Glomerular visceral epithelial cell (primary cell): ENCODE data around the gene AP4S1.
"Not testable (repeated sequence)": the region's sequence is repeated elsewhere in the genome, so short reads cannot be mapped to it uniquely, and the experiment has no call there.

Experiments
- DNase-seq: peaks from one replicate; pipeline ENCODE4 v3.0.0-alpha.2; 2016; ENCODE audit errors: extremely low spot score

AP4S1 gene

DNA sequence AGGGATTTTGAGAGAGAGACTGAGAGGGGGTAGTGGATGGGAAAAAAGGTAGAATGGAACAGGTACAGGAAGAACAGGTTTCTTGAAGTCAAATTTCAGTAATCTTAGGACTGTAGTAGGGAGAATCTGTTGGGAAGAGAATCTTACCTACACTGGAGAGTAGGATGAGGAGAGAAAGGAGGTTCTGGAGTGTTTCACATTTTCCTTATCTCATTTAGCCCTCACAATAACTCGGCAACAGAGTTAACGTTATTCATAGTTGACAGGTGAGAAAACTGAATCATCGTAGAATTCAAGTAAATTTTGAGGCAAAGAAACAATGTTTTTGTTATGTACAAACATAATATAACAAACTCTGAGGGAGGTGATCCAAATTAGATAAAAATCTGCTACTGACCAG is 17.9 kb downstream of the AP4S1 start:
- no peak for DNase-seq

DNA sequence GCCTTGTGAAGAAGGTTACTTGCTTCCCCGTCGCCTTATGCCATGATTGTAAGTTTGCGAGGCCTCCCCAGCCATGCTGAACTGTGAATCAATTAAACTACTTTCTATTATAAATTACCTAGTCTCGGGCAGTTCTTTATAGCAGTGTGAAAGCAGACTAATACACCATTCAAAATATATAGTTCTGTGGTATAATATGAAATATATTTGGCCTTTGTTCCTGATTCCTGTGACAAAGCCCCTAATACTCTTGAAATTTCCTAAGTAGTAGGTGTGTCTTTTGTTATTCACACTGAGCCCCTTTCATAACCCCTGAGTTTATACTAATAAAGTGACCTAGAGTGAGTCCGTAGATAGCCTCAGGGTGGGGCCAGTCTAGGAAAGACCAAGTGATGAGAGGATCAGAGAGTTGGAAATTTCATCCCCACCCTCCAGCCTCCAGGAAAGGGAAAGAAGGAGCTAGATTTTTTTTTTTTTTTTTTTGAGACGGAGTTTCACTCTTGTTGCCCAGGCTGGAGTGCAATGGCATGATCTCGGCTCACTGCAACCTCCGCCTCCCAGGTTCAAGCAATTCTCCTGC is 20.1 kb downstream of the AP4S1 start:
- no peak for DNase-seq

DNA sequence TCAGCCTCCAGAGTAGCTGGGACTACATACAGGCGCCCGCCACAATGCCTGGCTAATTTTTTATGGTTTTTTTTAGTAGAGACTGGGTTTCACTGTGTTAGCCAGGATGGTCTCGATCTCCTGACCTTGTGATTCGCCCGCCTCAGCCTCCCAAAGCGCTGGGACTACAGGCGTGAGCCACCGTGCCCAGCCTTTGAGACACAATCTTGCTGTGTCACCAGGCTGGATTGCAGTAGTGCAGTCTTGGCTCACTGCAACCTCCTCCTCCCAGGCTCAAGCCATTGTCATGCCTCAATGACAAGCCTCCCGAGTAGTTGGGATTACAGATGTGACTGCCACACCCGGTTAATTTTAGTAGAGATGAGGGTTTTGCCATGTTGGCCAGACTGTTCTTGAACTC is 22.1 kb downstream of the AP4S1 start:
- no peak for DNase-seq

DNA sequence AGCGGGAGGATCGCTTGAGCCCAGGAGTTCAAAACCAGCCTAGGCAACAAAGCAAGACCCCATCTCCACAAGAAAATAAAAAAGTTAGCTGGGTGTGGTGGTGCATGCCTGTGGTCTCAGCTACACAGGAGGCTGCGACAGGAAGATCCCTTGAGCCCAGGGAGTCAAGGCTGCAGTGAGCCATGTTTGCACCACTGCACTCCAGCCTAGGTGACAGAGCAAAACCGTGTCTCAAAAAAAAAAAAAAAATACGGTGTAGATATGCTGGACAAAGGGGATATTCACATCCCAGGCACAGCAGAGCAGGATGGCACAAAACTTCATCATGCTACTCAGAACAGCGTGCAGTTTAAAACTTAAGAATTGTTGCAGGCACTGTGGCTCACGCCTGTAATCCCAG is 25.6 kb downstream of the AP4S1 start:
- DNase-seq, result no peak

DNA sequence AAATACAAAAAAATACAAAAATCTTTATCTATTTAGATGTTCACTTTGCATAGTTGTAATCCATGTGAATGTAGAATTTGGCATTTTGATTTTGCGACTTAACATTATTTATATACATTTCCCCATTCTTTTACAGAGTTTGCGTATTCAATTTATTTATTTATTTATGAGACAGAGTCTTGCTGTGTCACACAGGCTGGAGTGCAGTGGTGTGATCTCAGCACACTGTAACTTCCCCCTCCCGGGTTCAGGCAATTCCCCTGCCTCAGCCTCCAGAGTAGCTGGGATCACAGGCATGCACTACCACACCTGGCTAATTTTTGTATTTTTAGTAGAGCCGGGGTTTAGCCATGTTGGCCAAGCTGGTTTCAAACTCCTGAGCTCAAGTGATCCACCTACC is 26.1 kb downstream of the AP4S1 start:
- no peak for DNase-seq

DNA sequence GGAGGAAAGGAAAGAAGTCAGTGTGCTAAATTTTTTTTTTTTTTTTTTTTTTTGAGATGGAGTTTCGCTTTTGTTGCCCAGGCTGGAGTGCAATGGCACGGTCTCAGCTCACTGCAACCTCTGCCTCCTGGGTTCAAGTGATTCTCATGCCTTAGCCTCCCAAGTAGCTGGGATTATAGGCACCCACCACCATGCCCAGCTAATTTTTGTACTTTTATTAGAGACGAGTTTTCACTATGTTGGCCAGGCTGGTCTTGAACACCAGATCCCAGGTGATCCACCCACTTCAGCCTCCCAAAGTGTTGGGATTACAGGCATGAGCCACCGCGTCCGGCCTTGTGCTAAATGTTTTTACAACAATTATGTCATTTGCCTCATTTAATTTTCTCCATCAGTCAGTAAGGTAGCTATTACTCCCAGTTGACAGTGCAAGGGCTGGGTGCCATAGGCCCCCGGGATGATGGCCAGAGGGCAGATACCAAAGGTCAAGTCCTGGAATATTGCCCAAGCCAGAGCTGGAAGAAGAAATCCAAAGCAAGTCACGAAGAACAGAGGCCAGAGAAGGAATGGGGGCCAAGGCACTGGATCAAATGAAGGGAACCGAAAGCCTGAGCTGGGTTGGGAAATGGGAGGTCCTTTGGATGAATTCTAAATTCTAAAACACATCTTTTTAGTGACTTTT is 27.6 kb downstream of the AP4S1 start:
- not testable (repeated sequence) for DNase-seq

DNA sequence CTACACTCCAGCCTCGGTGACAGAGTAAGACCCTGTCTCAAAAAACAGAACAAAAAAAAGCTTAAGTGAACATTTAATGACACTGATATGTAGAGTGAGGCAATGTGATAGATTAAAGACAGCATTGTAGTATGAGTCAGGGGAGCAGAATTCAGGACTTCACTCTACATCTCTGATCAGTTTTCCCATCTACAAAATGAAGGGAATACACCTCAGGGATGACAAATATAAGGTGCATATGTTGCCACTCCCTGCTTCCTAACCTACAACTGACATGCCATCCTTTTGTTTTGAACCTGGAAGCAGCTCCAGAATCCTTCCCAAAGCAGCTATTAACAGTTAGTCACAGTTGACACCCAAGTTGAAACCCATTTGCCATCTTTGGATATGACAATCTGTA is 31.6 kb downstream of the AP4S1 start:
- DNase-seq, result no peak

DNA sequence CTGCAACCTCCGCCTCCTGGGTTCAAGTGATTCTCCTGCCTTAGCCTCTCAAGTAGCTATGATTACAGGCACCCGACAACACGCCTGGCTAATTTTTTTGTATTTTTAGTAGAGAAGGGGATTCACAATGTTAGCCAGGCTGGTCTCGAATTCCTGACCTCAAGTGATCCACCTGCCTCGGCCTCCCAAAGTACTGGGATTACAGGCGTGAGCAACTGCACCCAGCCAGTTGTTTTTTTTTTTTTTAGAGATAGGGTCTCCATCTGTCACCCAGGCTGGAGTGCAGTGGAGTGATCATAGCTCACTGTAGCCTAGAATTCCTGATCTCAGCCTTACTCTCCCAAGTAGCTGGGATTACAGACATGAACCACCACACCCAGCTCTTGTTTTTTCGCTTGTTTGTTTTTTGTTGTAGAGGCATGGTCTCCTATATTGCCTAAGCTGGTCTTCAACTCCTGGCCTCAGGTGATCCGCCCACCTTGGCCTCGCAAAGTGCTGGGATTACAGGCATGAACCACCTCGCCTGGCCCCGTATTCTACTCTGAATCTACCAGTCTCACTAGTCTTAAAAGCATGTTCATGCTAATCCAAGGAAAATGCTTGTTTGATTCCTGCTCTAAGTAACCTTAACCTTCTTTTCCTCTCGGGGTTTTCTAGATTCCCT is 32.4 kb downstream of the AP4S1 start:
- DNase-seq, result no peak

DNA sequence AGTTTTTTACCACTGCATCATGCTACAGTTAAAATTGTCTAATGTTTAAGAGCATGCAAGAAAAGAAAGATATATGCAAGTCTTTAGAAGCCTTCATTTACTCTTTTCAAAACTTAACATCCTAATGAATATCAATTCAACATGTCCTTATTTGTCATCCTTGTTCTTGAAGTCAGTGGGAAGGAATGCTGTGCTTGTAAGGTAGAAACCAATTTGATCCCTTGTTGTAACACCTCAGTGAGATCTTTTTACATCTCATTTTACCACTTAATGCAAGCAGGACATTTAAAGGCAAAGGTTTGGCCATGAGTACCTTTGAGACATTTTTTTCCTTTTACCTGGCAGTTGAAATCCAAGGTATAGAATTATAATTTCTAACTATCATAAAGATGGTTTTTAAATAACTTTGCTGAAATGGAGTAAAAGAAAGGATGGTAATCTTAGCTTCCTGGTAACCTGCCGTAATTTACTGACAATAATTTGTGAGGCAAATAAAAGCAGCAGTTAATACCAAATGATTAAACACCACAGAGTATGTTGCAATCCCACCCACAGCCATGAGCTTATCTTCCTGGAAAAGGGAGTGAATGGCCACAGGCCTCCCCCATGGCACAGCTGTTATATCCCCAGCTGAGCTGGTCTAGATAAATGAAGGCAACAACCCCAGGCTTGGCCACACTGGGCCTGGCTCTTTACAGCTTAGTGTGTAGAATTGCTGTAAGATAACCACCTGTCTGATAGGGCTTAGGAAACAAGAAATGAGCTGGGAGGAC is 33.9 kb downstream of the AP4S1 start:
- peak; percentile 71 for DNase-seq

DNA sequence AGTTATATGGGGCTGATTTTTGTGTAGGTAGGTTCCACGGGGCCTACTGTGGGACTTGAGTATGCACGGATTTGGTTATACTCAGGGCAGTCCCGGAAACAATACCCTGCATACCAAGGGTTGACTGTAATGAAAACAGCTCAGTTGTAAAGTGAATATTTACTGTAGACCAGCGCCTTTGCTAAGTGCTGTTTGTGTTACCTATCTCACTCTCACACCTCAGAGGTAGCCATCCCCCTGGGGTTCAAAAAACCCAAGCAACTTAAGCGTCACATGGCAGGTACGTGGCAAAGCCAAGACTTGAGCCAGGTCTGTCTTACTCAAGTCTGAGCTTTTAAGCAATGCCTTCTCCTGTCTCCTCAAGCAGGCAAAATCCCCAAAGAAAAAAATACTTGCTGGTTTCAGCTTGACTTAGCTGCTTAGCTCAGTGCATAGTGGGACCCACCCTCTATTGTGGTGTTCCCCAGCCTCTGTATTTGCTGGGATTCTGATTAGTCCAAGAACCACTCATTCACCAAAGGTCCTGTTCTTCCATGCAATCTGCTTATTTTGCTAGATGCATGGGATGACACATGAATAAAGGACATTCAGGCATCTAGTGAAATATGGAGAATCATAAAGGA is 34.9 kb downstream of the AP4S1 start:
- no peak for DNase-seq

DNA sequence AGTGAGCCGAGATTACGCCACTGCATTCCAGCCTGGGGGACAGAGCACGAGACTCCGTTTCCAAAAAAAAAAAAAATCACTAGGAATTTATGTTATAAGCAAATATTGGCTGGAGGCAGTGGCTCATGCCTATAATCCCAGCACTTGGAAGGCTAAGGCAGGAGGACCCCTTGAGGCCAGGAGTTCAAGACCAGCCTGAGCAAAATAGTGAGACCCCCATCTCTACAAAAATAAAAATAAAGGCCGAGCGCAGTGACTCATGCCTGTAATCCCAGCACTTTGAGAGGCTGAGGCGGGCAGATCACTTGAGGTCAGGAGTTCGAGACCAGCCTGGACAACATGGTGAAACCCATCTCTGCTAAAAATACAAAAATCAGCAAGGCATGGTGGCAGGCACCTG is 37.5 kb downstream of the AP4S1 start:
- not testable (repeated sequence) for DNase-seq

DNA sequence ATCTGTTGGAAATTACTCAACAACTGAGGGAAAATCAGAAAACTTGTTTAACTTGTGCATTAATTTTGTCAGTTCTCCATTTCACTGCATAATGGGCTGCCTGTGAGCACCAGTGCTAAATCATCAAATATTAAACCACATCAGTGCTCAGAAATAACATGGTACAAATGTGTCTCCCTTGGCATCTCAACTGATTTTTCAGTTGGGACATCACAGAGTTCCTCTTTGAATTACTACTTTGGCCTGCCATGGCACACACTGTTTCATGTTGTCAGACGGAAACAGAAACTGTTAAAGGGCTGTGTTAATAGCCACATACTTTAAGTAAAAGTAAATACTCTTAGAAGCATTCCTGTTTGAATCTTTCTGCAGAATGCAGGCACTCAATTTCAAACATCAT is 42.8 kb downstream of the AP4S1 start:
- DNase-seq, result no peak

DNA sequence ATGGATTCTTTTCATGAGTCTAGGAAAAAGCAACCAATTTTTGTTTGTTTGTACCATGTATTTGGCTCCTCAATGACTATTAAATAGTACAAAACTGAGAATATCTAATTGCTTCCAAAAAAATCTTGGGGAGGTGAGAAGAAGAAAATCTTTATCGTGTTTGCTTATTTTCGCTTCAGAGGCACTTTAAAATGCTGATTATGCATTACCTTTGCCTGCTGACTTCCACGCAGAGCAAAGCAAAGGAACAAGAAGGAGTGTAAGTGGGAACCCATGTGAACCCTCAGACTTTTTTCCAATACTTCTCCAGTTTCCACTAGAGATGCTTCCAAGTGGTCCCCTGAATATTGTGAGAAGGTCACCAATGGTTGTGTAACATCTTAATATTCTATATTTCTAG is 43.9 kb downstream of the AP4S1 start:
- no peak for DNase-seq

DNA sequence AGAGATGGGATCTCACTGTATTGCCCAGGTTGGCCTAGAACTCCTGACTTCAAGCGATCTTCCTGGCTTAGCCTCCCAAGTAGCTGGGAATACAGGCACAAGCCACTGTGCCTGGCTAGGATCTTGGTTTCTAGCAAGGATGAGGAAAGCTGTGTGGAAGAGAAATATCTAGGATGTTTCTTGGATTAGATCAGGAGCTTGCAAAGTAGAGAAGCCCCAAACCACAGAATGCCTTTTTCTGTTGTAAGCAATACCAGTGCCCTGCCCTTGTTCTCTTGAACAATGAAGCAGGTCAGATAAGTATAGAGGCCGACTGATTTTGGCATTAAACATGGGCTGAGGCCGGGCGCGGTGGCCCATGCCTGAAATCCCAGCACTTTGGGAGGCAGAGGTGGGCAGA is 45.0 kb downstream of the AP4S1 start:
- peak; percentile 80 for DNase-seq

DNA sequence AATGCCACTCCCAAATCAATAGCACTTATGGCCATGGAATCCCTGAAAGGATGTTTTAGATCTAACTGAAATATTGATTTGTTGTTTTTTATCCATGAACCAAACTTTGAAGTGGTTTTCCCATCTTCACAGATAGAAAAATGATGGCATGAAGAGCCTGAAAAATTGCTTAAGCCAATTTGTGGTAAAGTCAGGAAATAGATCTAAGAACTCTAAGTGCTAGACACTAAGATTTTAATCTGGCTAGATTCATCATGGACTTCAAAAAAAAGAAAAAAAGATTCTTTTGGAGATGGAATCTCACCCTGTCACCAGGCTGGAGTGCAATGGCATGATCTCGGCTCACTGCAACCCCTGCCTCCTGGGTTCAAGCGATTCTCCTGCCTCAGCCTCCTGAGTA is 45.7 kb downstream of the AP4S1 start:
- DNase-seq, result no peak

DNA sequence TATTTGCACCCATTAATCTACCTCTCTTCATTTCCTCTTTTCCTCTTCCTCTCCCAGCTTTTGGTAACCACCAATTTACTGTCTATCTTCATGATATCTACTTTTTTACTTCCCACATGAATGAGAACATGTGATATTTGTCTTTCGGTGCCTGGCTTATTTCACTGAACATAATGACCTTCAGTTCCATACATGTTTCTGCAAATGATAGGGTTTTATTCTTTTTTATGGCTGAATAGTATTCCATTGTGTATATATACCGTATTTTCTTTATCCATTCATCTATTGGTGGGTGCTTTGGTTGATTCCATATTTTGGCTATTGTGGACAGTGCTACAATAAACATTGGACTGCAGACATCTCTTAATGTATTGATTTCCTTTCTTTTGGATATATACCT is 49.7 kb downstream of the AP4S1 start:
- DNase-seq, result no peak

DNA sequence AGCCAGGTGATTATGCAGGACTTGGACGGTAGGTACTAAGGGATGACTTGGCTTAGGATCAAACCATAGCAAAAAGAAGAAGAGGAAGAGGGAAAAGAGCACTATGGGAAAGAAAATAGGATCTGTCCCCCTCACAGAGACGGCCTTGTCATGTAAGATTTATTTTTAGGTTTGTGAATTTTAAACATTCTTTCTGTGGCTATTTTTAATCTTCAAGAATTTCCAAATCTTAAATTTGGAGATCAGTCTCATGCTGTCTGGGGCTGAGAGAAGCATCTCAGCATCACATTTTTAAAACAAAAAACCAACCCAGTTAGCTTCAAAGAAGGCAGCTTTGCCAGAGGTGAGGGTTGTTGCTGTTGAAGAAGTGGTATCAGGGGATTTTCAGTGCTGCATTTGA is 53.3 kb downstream of the AP4S1 start:
- DNase-seq, result no peak

DNA sequence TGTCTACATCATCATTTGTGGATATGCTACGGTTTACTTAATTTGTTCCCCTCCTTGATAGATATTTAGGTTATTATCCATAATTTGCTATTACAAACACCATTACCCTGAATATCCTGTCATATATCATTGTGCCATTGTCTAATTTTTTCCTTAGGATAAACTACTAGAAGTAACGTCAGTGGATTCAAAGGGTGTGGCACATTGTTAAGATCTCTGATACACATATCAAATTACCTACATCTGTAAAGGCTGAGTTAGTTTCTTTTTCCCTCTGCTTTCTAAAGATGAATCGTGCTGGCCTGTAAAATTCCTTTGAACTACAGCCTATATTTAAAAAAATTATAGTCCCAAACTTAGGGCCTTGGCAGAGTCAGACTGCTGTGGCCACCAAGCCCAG is 54.6 kb downstream of the AP4S1 start:
- DNase-seq, result no peak

DNA sequence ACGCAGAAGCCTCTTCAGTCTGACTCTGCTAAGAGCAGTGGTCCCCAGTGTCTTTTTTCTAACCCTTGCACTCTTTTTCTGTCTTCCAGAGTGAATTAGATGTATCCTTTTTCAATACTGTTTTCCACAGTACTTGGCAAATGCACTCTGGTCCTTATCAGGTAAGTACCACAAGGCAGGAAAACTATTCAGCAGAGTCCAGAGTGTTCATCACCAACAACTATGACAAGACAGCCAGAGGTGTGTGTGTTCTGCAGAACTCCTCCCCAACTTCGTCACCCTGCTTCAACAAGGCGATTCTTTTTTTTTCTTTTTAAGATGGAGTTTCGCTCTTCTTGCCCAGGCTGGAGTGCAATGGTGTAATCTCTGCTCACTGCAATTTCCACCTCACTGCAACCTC is 55.0 kb downstream of the AP4S1 start:
- no peak for DNase-seq

DNA sequence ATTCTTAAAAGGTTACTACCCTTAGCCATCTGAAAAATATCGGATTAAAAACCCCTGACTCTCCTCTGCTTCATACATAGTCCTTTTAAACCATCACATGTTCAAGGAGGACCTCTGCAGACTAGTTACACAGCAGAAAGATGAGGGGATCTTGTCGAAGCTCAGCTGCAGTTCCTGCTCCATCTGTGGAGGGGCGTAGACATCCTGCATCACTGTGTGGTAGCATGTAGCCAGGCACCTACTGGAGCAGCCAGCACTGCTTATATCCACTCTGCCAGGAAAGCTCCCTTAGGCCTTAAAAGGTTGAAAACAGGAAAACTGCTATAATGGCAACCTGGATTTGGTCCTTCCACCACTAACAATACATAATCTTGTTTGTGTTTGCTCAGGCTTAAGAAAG is 58.3 kb downstream of the AP4S1 start:
- no peak for DNase-seq

DNA sequence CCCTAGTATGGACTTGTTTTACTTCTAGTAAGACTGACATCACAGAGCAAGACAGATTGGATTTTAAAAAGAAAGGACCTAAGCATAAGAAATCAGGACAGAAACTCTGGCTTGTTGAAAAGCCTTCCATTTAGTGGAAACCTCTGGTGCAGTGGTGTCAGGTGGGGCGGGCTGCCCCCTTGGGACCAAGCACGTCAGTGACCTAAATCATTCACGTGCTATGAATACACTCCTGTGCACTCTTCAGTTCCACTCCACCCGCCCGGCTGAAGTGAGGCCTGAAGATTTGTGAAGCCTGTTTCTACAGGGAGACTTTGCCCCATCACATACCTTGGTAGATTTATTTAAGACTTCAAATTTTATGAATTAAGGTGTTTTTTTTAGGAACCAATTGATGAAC is 58.9 kb downstream of the AP4S1 start:
- DNase-seq, result no peak

DNA sequence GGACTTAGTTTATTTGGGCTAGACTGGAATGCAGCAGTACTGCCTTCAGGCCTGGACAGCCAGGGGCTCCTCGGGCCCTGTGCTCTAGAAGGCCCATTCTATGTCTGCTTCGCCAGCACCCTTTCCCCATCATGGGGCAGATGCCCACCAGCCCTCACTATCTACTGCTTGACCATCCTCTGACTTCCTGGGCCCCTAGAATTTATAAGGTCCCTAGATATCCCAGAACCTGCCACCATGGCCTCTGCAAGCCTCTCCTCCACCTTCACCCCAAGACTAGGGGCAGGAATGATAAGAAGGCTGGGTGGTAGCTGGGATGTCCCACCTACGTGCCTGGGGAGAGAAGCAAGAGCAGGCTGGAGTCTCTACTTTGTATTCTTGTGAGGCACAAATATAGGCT is 59.6 kb downstream of the AP4S1 start:
- no peak for DNase-seq
